Heart right ventricle (tissue), 16 donors: ENCODE results near the gene NKD1. TPM values are rescaled to one million over a fixed set of nuclear protein-coding genes. Genes with fewer than 3 reads are reported as not detected.

Experiments used
- ATAC-seq, 8 donors: fragments of 200-7000 bp; cut with Tn5 transposase; one replicate each; pipeline ENCODE4 v1.9.1; 2020; ENCODE audit warnings: mild to moderate bottlenecking in 8 of 8, moderate library complexity in 8 of 8, moderate number of reproducible peaks in 1 of 8
- DNase-seq, 2 donors: peaks; one replicate each; pipeline ENCODE4 v3.0.0-alpha.2; 2020
- H3K27ac ChIP-seq, 10 donors: fragments of 200-600 bp; sonication (generic) in 2 of 10; one replicate each; pipeline versions ENCODE4 v1.5.0 to v1.8.0; 2020 to 2022; ENCODE audit warnings: mild to moderate bottlenecking in 3 of 10
- H3K27me3 ChIP-seq, 7 donors: fragments of 200-600 bp; one replicate each; pipeline ENCODE4 v1.8.0; 2021 to 2022; ENCODE audit warnings: mild to moderate bottlenecking in 2 of 7
- H3K36me3 ChIP-seq, 9 donors: fragments of 200-600 bp; sonication (generic) in 1 of 9; one replicate each; pipeline versions ENCODE4 v1.5.0 to v1.8.0; 2020 to 2022; ENCODE audit warnings: mild to moderate bottlenecking in 2 of 9
- H3K4me1 ChIP-seq, 9 donors: fragments of 200-600 bp; sonication (generic) in 1 of 9; one replicate each; pipeline versions ENCODE4 v1.5.0 to v1.8.0; 2020 to 2022; ENCODE audit warnings: mild to moderate bottlenecking in 4 of 9
- H3K4me3 ChIP-seq, 10 donors: fragments of 200-600 bp; sonication (generic) in 2 of 10; one replicate each; pipeline versions ENCODE4 v1.5.0 to v1.8.0; 2020 to 2022; ENCODE audit warnings: mild to moderate bottlenecking in 7 of 10, moderate library complexity in 2 of 10
- H3K9me3 ChIP-seq, 11 donors: fragments of 200-600 bp in 10 of 11; sonication (generic) in 2 of 11; one replicate each; pipeline versions ENCODE4 v1.5.0 to v1.8.0; 2013 to 2022; ENCODE audit warnings: mild to moderate bottlenecking in 2 of 11, control low read depth in 1 of 11, moderate library complexity in 1 of 11
- WGBS, 2 donors: extraction: QIAGEN DNeasy Blood & Tissue Kit; methylation state at CpG; one replicate each; pipeline ENCODE4 v1.1.7; 2013; ENCODE audit warnings: inconsistent platforms in 1 of 2; 5-methylcytosine and 5-hydroxymethylcytosine counted together
- intact Hi-C, 10 donors: fragments of 100-400 bp; cut with DNase I; formaldehyde crosslinking; loops; one replicate each; pipeline versions ENCODE4 v1.11.1 to v1.14.2; 2022
- polyA plus RNA-seq, 2 donors: library from polyadenylated mRNA; stranded (reverse); fragments of 200-250 nt; gene quantifications; one replicate each; pipeline ENCODE4 v1.2.3, GENCODE V29; 2013
- total RNA-seq, 10 donors: library from RNA; stranded (reverse); fragmentation: NEBNext Ultra II Directional in 3 of 10; extraction: Animal tissue kit (Norgen Biotek cat#: 25700) in 3 of 10; gene quantifications; one replicate each; pipeline versions ENCODE4 v1.2.1 to v1.2.4, GENCODE V29; 2021 to 2023
- TF ChIP-seq, protein P1 (sequence below), 9 donors: fragments of 200-600 bp; sonication (generic) in 2 of 9; IDR thresholded peaks; one replicate each; pipeline versions ENCODE4 v1.5.0 to v1.8.0; 2021 to 2022; ENCODE audit warnings: antibody characterized with exemption in 9 of 9, mild to moderate bottlenecking in 5 of 9, moderate library complexity in 1 of 9
- donor health status: Arrhythmogenic right ventricular cardiomyopathy.
- donor health status: ischemic (EF 13 %, LVEDD 7.1; RV severe dilation, severe dysfunction).
- donor health status: healthy with polysubstance abuse.
- donor health status: DM: no; HTN: yes; CAD: no.
- donor health status: DM: no; HTN: no; CAD: no.
- donor health status: ischemic (EF 25% LVEDD 6.9; RV normal size, moderate dysfunction).
- donor health status: ischemic (EF 25% LVEDD 5.7; RV mildly dilated, moderate dysfunction).
- donor health status: healthy.
- donor health status: DM: yes; HTN: yes; CAD: no.
- donor health status: Ischemic cardiomyopathy.
- donor health status: ischemic (EF 35%, LVEDD 5.7; RV mildly dilated, moderate dysfunction).
- donor health status: nonischemic (EF 11% LVEDD 7.7; RV severe dilation, severe dysfunction).
- donor health status: DM: yes; HTN: yes; CAD: no.
- donor health status: PGD.
- donor health status: ischemic (EF 29% LVEDD 5.4; RV normal size, mild dysfunction).
- donor health status: nonischemic (EF 23%, LVEDD 6.1; RV moderate dilation, normal function).

The NKD1 gene
- total and polyA plus RNA-seq, 12 donors = 0.22 to 1.1 (median 0.42) TPM

DNA sequence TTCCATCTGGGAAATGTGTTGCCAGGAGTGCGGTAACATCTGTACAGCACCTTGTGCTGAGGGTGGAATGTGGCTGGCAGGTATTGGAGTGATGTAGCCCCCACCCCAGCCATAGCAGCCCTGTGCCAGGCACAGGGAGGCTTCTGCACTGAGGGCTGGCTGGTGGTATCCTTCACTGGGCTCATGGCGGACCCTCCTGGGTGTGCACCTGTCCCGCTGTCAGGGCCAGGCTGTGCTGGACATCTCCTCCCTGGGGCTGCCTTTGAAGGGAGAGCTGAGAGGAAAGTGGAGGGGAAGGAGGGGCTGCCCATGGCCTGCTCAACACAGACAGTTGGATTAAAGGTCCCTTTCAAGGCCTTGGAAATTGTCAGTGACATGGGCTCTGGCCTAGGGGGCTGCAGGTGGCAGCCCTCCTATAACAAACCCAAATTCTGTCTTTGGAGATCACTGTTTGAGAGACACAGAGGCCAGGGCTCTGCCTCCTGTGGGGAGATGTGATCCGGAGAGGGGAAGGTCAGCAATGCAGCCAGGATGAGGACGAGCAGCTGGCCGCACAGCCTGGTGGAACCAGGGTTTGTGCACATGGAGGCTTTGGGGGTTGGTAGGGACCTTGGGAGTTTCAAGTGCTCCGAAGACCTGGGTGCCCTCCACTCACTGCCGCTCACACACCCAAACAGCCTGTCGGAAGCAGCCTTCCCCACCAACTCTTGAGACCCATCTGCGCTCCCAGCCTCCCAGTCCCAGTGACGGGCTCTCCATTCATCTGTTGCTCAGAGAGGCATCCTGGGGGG, 22.8 kb downstream of the NKD1 start:
- 92 to 93% methylated on average over 11 of the region's 11 CpGs for WGBS, 2 donors
- no peaks in the 10 kb centered on the region for H3K9me3 ChIP-seq
- H3K36me3 ChIP-seq = no peaks in the 10 kb centered on the region
- peaks cover 0 to 24% (median 6%) of the 10 kb centered on the region in 9 donors for H3K4me1 ChIP-seq
- H3K4me3 ChIP-seq = no peak overlapping the region
- DNase-seq (no peak), ATAC-seq (no peak)
- no peak overlapping the region for H3K27ac ChIP-seq
- TF ChIP-seq, protein P1, sequence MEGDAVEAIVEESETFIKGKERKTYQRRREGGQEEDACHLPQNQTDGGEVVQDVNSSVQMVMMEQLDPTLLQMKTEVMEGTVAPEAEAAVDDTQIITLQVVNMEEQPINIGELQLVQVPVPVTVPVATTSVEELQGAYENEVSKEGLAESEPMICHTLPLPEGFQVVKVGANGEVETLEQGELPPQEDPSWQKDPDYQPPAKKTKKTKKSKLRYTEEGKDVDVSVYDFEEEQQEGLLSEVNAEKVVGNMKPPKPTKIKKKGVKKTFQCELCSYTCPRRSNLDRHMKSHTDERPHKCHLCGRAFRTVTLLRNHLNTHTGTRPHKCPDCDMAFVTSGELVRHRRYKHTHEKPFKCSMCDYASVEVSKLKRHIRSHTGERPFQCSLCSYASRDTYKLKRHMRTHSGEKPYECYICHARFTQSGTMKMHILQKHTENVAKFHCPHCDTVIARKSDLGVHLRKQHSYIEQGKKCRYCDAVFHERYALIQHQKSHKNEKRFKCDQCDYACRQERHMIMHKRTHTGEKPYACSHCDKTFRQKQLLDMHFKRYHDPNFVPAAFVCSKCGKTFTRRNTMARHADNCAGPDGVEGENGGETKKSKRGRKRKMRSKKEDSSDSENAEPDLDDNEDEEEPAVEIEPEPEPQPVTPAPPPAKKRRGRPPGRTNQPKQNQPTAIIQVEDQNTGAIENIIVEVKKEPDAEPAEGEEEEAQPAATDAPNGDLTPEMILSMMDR (IDR thresholded peaks at IDR 0.05) = no peak
- peaks cover 0 to 3% (median 0%) of the 10 kb centered on the region in 7 donors for H3K27me3 ChIP-seq
- intact Hi-C loops = no loop called here

DNA sequence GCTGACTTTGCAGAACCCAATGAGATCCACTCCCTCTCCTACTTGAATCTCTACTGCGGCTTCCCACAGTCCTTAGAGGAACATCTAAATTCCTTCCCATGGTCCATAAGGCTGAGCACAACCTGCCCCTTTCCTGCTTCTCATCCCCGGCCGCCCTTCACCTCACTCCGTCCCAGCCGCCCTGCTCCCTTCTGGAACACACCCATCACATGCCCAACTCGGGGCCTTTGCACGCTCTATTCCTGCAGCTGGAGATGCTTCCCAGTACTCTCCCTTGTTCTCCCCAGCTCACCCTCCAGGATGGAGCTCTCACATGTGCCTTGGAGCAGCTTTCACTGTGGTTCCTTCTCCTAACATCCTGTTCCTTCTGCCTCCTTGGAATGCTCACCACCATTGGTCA, 23.6 kb downstream of the NKD1 start:
- 96 to 98% methylated on average over 7 of the region's 7 CpGs for WGBS, 2 donors
- DNase-seq (no peak), ATAC-seq (no peak)
- no peak overlapping the region for H3K27ac ChIP-seq
- H3K4me3 ChIP-seq = no peak overlapping the region
- no peaks in the 10 kb centered on the region for H3K36me3 ChIP-seq
- H3K9me3 ChIP-seq = no peaks in the 10 kb centered on the region
- TF ChIP-seq, protein P1 (IDR thresholded peaks at IDR 0.05) = no peak
- H3K27me3 ChIP-seq = peaks cover 0 to 3% (median 0%) of the 10 kb centered on the region in 7 donors
- intact Hi-C loops = no loop called here
- H3K4me1 ChIP-seq = peaks cover 0 to 24% (median 6%) of the 10 kb centered on the region in 9 donors

DNA sequence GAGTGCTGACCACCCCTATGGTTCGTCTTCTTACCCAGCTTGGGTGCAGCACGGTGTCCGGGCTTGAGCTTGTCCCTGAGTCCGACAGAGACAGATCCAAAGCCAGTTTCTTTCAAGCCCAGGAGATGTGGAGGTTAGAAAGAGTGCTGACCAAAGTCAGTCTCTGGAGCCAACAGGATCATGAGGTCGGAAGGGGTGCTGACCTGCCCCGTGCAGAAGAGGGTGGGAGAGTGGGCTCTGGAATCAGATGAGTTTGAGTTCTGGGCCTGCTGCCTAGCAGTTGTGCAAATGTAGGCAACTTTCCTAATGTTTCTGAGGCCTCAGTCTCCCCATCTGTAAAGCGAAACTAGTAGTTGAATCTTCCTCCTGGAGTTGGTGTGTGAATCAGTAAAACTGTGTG, 24.5 kb downstream of the NKD1 start:
- ATAC-seq (no peak), DNase-seq (no peak)
- Histone ChIP-seq H3K4me1 (peaks cover 0 to 19% (median 6%) of the 10 kb centered on the region in 9 donors), H3K27me3 (peaks cover 0 to 3% (median 0%) of the 10 kb centered on the region in 7 donors), H3K27ac (no peak overlapping the region), H3K4me3 (no peak overlapping the region), H3K9me3 (no peaks in the 10 kb centered on the region), H3K36me3 (no peaks in the 10 kb centered on the region)
- intact Hi-C loops = no loop called here
- TF ChIP-seq, protein P1 (IDR thresholded peaks at IDR 0.05) = no peak
- WGBS, 2 donors = 87 to 91% methylated on average over 7 of the region's 7 CpGs

DNA sequence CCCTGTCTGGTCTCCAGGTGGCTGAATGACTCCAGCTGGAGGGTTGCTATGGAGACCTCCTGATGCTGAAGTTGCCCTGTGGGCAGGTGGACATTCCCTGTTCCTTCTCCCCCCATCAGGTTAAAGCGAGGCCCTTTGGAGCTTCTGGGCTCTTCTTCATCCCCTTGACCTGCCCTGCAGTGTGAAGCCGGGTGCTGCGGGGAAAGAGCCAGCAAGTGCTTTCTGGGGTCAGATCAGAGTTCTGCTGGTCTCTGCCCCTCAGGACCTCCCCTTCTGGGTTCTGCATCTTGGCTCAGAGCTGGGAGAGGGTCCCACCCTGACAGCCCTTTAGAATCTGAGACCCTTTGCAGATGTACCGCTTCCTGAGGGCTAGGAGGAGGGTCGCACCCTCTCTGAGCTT, 25.1 kb downstream of the NKD1 start:
- ATAC-seq (no peak), DNase-seq (no peak)
- Histone ChIP-seq H3K9me3 (no peaks in the 10 kb centered on the region), H3K27me3 (peaks cover 0 to 3% (median 0%) of the 10 kb centered on the region in 7 donors), H3K36me3 (no peaks in the 10 kb centered on the region), H3K4me3 (no peak overlapping the region), H3K4me1 (peaks cover 0 to 19% (median 6%) of the 10 kb centered on the region in 9 donors), H3K27ac (no peak overlapping the region)
- 91 to 94% methylated on average over 5 of the region's 5 CpGs for WGBS, 2 donors
- TF ChIP-seq, protein P1 (IDR thresholded peaks at IDR 0.05) = no peak
- intact Hi-C loops = no loop called here
